Limb (tissue), 2 donors: ENCODE measurements around the gene SLU7.

Experiments used
- DNase-seq, 2 donors: peaks; one replicate each; pipeline ENCODE4 v3.0.0-alpha.2; 2016; ENCODE audit errors: extremely low spot score in 2 of 2

SLU7 gene

DNA sequence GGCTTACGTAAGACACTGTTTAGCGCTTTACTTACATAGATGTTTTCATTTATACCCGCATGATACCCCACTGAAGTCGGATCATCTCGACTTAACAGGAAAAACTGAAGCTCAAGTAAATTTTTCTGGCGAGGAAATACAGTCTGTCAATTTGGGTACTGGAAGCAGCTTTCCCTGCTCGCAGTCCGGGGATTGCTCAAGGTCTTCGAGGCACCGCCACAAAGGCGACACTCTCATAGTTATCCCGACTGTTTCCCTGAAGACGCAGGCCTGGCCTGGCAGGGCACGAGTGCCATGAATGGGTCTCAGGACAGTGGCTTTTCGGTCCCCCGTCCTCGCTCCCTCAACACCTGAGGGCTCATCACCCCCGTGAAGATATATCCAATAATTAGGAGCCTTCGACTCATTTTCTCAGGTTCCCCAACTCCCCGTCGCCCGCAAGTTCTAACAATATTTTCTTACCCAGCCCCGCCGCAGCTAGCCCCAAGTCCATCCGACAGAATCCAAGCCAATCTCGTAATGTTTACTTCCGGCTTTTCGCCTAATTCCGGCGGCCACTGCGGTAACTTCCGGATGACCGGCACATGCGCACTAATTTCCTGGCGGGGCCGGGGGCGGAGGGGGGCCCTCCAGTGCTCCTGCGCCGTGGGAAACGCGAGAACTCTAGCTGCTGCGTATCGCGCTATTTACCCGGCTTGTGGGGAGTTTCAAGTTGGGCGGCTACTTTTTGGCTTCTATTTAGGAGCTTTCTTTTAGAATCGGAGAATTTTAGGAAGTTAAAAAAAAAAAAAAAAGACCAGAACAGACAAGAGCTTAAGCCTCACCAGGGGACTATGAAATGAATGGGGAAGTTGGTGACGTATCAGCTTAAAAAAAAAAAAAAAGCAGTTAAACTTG, at the start of gene SLU7:
Gene SLU7 (minus strand): TSS at position 521 of the 897 bp plus-strand sequence. CDS start 3,787 bp downstream, outside the sequence.
- DNase-seq = peak; percentile 96

DNA sequence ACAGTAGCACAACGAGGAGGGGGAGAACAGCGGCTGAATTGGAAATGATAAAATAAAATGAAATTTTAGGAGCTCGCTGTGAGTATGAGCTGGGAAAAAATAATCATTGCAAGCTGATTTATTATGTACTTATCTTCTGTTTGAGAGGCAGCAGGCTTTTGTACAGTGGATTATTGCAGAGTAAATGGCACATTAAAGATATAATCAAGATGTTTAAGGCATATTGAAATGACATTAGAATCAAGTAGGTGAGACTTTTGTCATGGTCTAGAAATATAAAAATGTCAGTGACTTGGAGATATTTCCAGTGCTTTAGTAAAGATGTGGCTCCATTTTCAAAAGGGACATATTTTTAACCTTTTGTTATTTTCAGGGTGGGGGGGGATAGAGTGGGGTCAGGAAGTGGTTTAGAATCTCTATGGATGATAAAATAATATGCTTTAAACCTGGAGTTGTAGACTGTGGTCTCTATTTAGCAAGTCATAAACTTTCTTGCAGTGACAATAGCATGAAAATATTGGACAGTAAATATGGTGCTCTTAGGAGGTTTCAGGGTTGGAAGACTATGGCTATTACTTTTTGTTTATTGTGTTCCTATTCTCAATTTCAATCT, 49.6 kb upstream of the SLU7 start:
- no peak for DNase-seq

DNA sequence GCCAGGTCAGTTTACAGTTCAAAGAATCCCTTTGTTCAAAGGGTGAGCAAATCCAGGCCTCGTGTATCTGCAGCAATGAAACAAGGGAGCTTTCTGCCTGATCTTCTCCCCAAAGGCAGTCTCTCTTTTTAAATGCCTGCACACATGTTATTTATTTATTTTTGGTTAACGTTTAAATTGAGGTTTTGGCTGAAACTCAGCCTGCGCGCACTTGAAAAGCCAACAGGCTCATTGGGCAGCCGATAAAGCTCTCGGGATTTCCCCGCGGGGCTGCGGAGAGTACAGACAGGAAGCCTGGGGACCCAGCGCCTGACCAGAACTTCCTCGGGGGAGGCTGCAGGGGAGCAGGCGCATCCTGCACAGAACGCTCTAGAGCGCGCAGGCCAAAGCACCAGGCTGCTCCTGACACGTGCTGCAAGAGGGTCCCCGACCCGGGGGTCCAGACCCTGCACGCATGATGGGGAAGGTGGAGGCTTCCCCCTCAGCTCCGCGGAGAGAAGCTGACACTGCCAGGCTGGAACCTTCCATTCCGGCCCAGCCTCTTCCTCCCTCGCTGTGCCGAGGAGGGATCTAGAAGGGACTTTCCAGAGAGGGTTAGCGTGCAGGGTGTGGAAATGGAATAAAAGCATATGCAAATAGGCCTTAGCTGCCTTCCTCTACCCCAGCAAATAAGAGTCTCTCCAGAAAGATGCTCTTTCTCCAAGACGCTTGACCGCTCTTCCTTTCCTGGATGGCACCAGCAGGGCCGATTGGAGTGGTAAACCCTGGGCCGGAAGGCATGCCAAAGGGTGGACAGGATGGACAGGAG, 48.9 kb upstream of the SLU7 start:
- peak; percentile 31 to 53 for DNase-seq

DNA sequence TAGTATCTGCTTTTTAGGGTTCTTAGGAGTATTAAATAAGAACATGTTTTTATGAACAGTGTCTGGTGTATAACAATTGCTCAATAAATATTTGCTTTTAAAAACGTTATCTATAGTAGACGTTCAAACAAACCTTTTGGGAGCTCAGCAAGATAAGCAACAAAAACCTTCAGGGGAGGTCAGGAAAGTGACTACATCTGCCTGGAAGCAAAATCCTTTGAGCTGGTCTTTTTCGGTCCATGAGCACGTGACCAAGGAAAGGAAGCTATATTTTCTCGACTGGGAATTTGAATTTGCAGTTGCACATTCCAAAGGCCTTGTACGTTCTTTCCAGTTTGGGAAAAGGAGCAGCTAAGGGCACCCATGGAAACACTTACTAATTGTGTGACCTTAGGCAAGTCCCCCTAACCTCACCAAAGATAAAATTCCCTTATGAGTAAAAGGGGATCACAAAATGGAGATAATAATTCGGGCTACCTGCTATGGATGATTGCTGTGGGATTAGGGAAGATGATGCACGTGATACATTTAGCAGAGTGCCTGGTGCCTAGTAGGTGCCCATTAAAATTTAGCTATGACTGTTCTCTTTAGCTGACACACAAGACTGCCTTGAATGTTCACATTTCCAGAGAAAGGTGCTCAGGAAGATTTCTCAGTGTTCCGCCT, 48.1 kb upstream of the SLU7 start:
- no peak for DNase-seq

DNA sequence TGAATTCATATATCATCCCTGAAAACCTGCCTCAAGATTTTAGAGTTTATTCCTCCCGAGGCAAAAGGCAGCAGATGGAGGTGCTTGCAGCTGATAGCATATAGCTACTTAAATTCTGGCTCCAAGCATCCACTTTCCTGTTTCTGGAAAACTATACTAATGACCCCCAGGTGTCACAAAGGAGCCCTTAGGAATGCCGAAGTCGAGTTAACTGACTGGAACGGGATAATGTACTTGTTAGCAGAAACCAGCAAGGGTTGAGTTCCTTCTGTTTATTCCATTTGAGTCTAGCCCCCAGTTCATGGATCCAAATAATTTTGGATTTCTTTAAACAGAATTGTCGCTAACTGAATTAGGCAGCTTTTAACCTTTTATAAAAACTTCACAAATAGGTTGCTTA, 47.2 kb upstream of the SLU7 start:
- DNase-seq = no peak

DNA sequence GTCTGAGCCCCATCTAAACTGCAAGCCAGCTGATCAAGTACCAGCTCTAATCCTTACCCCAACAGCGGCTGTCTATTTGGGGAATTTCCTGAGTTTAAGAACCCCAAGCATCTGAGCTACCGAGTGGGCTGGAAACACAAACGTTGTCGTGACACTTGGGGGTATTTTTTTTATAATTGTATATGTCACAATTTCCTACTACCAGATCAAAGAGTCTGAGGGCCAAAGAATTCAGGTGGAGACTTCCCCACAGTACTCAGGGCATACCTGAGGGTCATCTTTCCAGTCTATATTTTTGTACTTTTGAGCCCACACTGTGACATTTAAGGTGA, 45.6 kb upstream of the SLU7 start:
- DNase-seq = no peak

DNA sequence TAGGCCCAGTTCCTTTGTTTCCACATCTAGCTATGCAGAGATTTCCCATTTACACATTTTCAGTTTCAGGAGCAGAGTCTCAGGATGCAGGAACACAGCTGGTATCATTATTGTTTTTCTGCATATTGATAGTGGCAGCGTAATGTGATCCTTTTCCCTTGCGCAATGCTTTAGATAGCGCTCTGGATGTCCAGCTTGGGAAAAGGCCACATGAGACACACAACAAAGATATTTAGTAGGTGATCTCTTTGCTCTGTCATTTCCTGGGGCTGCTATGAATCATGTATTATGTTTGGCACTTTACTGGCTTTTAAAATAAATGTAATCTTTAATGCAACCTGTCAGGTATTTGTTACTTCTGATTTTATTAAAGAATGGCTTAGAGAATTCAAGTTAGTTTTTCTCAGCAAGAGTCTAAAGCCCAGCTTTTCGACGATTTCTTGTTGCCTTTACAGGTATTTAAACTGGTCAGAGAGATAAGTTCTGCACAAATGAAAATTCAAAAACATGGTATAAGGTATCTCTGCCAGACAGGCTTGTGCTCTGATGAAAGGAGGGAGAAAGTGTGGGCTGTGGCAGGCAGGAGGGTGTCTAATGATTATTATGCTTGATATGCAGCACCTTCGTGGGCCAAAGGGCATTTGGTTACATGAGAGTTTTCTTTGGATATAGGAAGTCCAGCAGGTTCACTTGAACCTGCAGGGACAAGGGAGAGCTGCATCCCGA, 45.0 kb upstream of the SLU7 start:
- DNase-seq = no peak

DNA sequence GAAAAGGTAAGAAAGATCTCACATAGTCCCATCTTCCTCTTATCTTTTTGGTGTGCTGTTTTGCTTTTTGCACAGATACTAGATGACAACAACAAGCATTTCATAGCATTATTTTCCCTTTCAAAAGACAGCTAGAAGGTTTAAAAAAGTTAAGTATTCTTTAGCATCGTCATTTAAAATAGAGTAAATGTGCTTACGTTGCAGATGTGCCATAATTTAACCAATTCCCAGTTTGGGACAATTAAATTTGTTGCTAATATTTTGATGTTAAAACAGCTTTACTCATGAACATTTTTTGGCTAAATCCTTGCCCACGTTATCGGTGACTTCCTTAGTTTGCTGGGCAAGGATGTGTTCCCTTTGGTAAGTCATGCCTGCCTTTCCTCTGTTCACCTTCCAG, 44.3 kb upstream of the SLU7 start:
- no peak for DNase-seq

DNA sequence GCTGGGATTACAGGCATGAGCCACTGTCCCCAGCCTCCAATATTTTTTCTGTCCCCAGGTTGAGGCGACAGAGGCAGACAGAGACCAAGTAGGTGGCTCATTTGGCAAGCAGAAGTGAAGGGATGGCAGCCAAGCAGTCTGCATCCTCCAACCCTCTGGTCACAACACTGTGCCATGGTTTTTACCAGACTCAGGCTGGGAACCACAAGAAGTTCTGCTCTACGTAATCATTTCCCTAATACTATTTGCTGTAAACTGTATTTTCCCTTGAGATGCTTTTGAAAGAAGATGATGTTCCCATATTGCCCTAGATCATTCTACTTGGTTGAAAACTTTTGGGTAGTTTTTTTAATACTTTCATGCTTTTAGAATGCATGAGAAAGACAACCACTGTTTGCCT, 43.3 kb upstream of the SLU7 start:
- no peak for DNase-seq

DNA sequence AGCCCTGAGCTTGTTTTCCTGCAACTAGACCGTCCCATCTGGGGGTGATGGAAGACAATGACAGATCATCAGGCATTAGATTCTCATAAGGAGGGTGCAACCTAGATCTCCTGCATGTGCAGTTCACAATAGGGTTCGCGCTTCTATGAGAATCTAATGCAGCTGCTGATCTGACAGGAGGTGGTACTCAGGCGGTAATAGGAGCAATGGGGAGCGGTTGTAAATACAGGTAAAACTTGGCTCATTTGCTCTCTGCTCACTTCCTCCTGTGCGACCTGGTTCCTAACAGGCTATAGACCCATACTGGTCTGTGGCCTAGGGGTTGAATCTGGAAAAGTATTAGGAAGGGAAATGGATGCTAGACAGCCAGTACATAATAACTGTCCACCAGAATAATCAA, 42.5 kb upstream of the SLU7 start:
- no peak for DNase-seq

DNA sequence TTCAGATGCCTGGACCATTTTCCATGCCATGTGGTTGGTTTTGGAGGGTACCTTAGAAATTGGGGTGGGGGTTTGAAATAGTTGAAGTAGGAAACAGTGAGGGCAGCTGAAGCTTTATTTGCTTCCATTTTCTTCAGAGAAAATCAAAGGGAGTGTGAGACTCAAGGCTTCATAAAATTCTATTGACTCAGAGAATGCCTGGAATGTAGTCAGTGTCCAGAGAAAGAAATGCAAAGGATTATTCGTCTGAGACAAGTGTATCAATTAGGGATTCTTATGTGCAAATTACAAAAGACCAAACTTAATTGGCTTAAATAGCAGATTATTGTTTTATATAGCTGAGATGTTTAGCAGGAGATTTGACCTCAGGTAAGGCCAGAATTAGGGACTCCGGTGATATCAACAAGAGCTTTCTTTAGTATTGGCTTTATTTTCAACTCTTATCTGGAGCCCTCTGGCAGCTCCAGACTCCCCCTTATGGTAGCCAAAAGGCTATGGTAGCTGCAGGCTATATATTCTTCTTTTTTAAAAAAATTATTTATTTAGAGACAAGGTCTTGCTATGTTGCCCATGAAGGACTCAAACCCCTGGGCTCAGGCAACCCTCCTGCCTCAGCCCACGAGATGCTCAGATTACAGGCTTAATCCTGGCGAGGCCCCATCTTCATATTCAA, 41.6 kb upstream of the SLU7 start:
- DNase-seq = no peak

DNA sequence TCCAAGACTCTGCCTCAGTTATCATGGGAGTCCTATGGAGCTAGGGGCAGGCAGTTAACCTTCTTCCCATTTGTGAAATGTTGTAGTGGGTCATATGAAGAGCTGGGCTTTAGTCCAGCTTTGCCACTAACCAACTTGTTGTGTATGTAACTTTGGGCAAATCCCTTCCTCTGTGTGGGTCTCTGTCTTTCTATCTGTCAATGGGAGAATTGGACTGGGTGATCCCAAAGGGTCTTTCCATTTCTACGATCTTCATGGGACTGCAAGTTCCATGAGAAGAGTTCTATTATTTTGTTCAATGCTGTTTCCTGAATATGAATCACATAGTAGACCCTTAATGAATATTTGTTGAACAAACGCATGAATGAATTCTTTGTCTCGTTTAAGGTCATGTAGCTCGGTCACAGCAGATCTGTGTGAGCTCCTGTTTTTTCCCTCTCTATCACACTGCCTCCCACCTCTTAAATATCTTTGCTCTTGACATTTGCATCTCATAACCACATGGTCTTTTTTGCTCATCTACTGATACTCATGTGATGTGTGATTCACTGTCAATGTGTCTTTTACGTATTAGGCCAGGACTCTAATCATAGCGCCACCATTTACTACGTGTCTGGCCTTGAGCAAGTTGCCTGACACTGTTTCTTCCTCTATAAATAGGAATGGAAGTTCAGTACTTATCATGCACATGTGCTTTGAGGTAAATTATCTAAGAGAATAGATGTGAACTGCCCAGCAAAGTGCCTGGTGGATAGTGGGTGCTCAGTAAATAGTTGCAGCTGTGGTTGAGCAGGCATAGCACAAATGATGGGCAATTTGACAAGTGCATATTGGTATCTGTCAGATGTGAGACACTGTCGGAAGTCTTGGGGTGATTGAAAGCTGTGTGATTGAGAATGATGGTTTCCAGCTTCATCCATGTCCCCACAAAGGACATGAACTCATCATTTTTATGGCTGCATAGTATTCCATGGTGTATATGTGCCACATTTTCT, 40.2 kb upstream of the SLU7 start:
- DNase-seq = no peak

DNA sequence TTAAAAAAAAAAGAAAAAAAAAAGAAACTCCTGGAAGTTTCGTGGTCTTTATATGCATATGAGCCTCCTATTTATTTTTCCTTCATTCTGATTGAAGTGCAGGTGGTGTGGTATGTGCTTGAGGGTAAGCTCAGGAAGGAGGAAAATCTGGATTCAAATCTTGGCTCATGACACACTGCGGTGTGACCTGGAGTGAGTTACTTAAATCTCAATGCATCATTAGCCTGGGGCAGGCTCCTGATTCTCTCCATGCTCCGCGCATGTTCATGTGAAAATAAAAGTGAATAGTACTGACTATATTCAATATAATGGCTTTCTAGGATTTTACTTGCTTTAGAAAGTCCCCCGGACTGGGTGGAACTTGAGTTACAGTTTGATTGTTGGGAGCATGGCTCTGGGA, 38.4 kb upstream of the SLU7 start:
- DNase-seq = no peak

DNA sequence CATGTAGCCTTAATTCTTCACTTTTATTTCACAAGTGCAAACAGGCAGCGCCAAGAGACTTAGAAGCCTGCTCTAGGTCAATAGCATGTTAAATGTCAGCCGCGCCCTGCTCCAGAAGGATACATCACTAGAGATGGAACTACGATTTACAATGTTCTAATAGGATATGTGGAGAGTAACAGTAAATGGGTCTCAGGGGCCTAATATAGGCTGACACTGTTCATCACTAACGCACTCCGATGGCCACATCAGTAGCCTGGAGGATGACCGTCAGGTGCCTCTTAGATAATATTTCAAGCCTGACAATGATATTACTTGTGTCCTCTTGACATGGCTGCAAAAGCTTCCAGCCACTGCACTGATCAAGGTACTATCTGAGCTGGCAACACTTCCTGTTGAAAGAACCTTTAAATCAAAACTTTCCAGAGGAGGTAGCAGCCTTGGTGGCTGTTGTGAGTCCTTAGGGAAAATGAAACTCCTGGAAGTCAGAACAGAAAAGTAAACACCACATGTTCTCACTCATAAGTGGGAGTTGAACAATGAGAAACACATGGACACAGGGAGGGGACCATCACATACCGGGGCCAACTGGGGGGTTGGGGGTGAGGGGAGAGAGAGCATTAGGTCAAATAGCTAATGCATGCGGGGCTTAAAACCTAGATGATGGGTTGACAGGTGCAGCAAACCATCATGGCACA, 37.7 kb upstream of the SLU7 start:
- DNase-seq = no peak

DNA sequence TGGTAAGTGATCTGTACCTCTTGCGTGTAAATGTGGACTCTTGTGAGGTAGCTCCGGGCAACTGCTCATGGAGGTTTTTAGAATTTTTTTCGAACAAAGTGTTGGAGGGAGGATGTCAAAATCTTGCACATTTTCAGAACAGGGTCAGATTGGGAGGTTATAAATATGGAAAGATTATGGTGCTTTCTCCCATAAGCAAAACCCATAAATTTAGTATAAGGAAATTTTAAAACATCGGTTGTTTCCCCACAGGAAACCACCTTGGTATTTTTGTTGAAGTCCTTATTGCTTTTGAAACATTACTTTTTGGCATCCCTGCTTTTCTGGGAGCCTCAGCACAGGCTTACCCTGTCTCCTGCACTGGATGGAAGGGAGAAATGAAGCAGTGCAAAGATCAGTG, 36.7 kb upstream of the SLU7 start:
- DNase-seq = no peak

DNA sequence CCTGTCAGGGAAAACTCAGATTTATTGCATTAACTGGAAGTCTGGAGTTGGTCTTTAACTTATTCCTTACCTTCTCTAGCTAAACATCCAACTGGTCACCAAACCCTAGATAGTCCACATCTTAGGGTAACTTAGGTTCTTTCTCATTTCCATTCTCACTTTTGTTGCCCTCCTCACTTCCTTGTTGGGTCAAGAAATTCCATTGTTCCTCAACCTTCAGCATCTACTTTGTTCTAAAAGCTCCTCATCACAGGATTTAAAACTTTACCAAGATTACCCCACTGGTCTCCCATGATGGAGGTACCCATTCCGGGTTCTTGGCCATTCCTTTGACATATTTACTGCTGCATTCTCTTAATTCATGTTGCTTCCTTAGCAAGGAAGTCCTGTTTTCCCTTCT, 34.9 kb upstream of the SLU7 start:
- no peak for DNase-seq

DNA sequence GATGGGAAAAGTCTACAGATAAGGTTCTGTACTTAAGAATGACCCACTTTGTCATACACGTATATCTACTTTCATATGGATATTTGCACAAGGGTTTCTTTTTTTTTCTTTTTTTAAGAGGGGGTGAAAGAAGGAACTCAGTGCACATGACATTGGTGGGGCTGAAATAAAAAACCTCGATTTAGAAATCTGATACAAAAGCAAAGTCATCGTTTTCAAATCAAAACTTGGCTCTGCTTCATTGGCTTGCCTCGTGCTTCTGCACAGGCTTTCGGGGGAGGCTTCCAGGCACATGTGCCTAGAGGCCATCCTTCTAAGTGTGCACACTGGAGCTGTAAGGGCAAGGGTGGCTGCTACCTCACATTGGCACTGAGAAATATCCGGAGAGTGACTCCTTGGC, 33.9 kb upstream of the SLU7 start:
- DNase-seq = no peak

DNA sequence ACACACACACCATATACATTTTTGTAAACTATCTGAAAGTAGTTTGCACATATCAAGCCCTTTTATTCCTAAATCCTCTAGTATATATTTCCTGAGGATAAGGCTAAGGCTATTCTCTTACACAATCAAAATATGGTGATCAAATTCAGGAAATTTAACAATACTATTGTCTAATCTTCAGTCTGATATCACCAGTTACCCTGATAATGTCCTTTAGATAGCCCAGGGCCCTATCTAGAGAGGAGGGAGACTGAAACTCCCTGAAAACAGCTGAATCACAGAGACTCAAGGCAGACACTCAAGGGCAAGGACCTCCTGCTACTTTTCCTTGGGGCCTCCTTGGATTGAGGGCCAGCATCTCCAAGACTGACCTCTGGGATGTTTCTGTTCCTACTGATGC, 33.2 kb upstream of the SLU7 start:
- DNase-seq = no peak

DNA sequence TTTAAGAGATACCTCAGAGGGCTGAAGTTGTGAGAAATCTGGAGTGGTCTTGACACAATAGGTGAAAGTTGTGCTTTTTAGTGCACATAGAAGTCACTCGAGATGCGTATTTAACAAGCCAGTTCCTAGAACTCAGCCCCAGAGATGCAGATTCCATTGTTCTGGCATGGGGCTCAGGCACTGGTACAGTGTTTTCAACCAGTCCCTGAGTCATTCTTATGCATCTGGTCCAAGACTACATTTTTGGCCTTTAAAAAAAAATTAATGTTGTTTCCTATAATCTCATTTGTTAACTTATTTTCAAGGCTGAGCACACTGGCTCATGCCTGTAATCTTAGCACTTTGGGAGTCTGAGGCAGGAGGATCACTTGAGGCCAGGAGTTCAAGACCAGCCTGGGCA, 32.4 kb upstream of the SLU7 start:
- no peak for DNase-seq
